ENCODE results near the gene GDAP1L1. TPM values are rescaled to one million over a fixed set of nuclear protein-coding genes. Genes with fewer than 3 reads are reported as not detected.
"Not testable (repeated sequence)": the region's sequence is repeated elsewhere in the genome, so short reads cannot be mapped to it uniquely, and the experiment has no call there.

Gene GDAP1L1
- polyA plus RNA-seq, 1 experiment: not detected

GRCh38 chr20:44291754-44292153 is 44.6 kb downstream of the GDAP1L1 start:
- no peak for TF ChIP-seq CTCF (IDR thresholded peaks at IDR 0.05; ENCODE audit: insufficient read depth, low read depth, low read length)
- CTCF ChIA-PET: interaction anchor here (0.7 to 1.2 kb wide), 3 partner anchors 9 to 510 kb away, joined by 3 to 5 read pairs (median 4); partner anchors contain the start of gene FITM2
- POLR2A ChIA-PET: no interaction called here
- Histone ChIP-seq H3K4me3 (ENCODE audit: low read depth, low read length) (no peak overlapping the region), H3K27me3 (ENCODE audit: control insufficient read depth, insufficient read depth, low read length) (no peaks in the 10 kb centered on the region), H3K36me3 (ENCODE audit: control insufficient read depth, insufficient read depth, low read length) (no peaks in the 10 kb centered on the region)
- no peak for DNase-seq (ENCODE audit: low read depth)

GRCh38 chr20:44296011-44296410 is 48.9 kb downstream of the GDAP1L1 start:
- POLR2A ChIA-PET: no interaction called here
- Histone ChIP-seq H3K4me3 (ENCODE audit: low read depth, low read length) (no peak overlapping the region), H3K27me3 (ENCODE audit: control insufficient read depth, insufficient read depth, low read length) (no peaks in the 10 kb centered on the region), H3K36me3 (ENCODE audit: control insufficient read depth, insufficient read depth, low read length) (no peaks in the 10 kb centered on the region)
- DNase-seq (ENCODE audit: low read depth): no peak
- no peak for TF ChIP-seq CTCF (IDR thresholded peaks at IDR 0.05; ENCODE audit: insufficient read depth, low read depth, low read length)
- CTCF ChIA-PET: interaction anchor here (2.4 kb wide), 1 partner anchor 15 kb away, joined by 9 read pairs; the partner anchor contains the start of gene FITM2

- H3K4me3 ChIP-seq (ENCODE audit: low read depth, low read length): no peak overlapping the region
- TF ChIP-seq CTCF (IDR thresholded peaks at IDR 0.05; ENCODE audit: insufficient read depth, low read depth, low read length): no peak
- CTCF ChIA-PET: interaction anchor here (0.6 kb wide), 1 partner anchor 80 kb away, joined by 3 read pairs; no protein-coding TSS in a partner anchor
- DNase-seq (ENCODE audit: low read depth): no peak
- POLR2A ChIA-PET: no interaction called here
- no peaks in the 10 kb centered on the region for H3K36me3 ChIP-seq (ENCODE audit: control insufficient read depth, insufficient read depth, low read length)
- H3K27me3 ChIP-seq (ENCODE audit: control insufficient read depth, insufficient read depth, low read length): no peaks in the 10 kb centered on the region
Observed at GRCh38 chr20:44297721-44298120, 50.6 kb downstream of the GDAP1L1 start.

- DNase-seq (ENCODE audit: low read depth); H3K27me3 ChIP-seq (ENCODE audit: control insufficient read depth, insufficient read depth, low read length); POLR2A ChIA-PET; H3K36me3 ChIP-seq (ENCODE audit: control insufficient read depth, insufficient read depth, low read length); H3K4me3 ChIP-seq (ENCODE audit: low read depth, low read length): not testable (repeated sequence)
- CTCF ChIA-PET: interaction anchor here (1.4 kb wide), 1 partner anchor 80 kb away, joined by 3 read pairs; no protein-coding TSS in a partner anchor
Observed at GRCh38 chr20:44299011-44299535, 52.0 kb downstream of the GDAP1L1 start.

- Histone ChIP-seq H3K36me3 (ENCODE audit: control insufficient read depth, insufficient read depth, low read length) (no peaks in the 10 kb centered on the region; the same call in 1 of the 2 replicates), H3K4me3 (ENCODE audit: low read depth, low read length) (no peak overlapping the region), H3K27me3 (ENCODE audit: control insufficient read depth, insufficient read depth, low read length) (no peaks in the 10 kb centered on the region)
- DNase-seq (ENCODE audit: low read depth): no peak
- ChIA-PET CTCF (interaction anchor here (1.4 kb wide), 1 partner anchor 9 kb away, joined by 5 read pairs; no protein-coding TSS in a partner anchor), POLR2A (no interaction called here)
- no peak for TF ChIP-seq CTCF (IDR thresholded peaks at IDR 0.05; ENCODE audit: insufficient read depth, low read depth, low read length)
Observed at GRCh38 chr20:44301285-44301684, 54.2 kb downstream of the GDAP1L1 start.

All from BJ (cell line).